ENCODE results near the gene ZNF146. TPM values are rescaled to one million over a fixed set of nuclear protein-coding genes. Genes with fewer than 3 reads are reported as not detected.
A peak's percentile ranks its signal among the peaks of the same experiment; 100 is the strongest.

Gene ZNF146
- total and polyA plus RNA-seq, 2 of the 8 experiments (the other 6 are each of a cell fraction or from before 2014, with no cell fraction given) = 27.0 to 161 TPM

GRCh38 chr19:36215276-36216123 lies 594 bp downstream of the ZNF146 start (continued):
- TF ChIP-seq KDM1A (IDR thresholded peaks at IDR 0.05; ENCODE audit: borderline replicate concordance, low read length) (no peak), NANOG (IDR thresholded peaks at IDR 0.05; ENCODE audit: insufficient read depth, low read depth, low read length, poor library complexity, severe bottlenecking) (no peak), POLR2AphosphoS5 (IDR thresholded peaks at IDR 0.05; ENCODE audit: low read depth, low read length) (peak; percentile 12), CHD7 (IDR thresholded peaks at IDR 0.05; ENCODE audit: insufficient replicate concordance, low read length) (no peak), ASH2L (IDR thresholded peaks at IDR 0.05; ENCODE audit: low read length) (peak; percentile 9), E2F6 (IDR thresholded peaks at IDR 0.05) (no peak), BACH1 (IDR thresholded peaks at IDR 0.05; ENCODE audit: low read length) (no peak), TCF12 (IDR thresholded peaks at IDR 0.05; ENCODE audit: low read depth, low read length) (no peak), SAP30 (IDR thresholded peaks at IDR 0.05; ENCODE audit: insufficient read depth, insufficient replicate concordance, low read length) (no peak)
